ACC112 (cell line): ENCODE measurements around the gene AUTS2.
"Not testable (repeated sequence)": the region's sequence is repeated elsewhere in the genome, so short reads cannot be mapped to it uniquely, and the experiment has no call there.

Source experiments
- H2AFZ ChIP-seq: fragments of 200-600 bp; sonication (generic); one replicate; pipeline ENCODE4 v1.6.0; 2017; ENCODE audit warnings: antibody characterized with exemption, low read length; ENCODE audit not compliant: unreplicated experiment
- H3K27ac ChIP-seq: fragments of 200-600 bp; sonication (generic); 2 replicates; pipeline ENCODE4 v1.5.1; 2014; ENCODE audit warnings: low read depth, mild to moderate bottlenecking, antibody characterized with exemption, low read length, moderate library complexity
- H3K27me3 ChIP-seq: fragments of 200-600 bp; sonication (generic); 2 replicates; pipeline ENCODE4 v1.6.1; 2014; ENCODE audit warnings: mild to moderate bottlenecking, antibody characterized with exemption, low read length, moderate library complexity, mixed read lengths; ENCODE audit not compliant: insufficient read depth
- H3K36me3 ChIP-seq: fragments of 200-600 bp; sonication (generic); 2 replicates; pipeline ENCODE4 v1.6.1; 2016; ENCODE audit warnings: mild to moderate bottlenecking, antibody characterized with exemption, low read length, moderate library complexity, mixed read lengths; ENCODE audit not compliant: insufficient read depth
- H3K4me1 ChIP-seq: fragments of 200-600 bp; sonication (generic); one replicate; pipeline ENCODE4 v1.6.1; 2016; ENCODE audit warnings: low read length, mixed read lengths; ENCODE audit not compliant: insufficient read depth, unreplicated experiment, control insufficient read depth
- H3K4me3 ChIP-seq: fragments of 200-600 bp; sonication (generic); 2 replicates; pipeline ENCODE4 v1.5.1; 2014; ENCODE audit warnings: mild to moderate bottlenecking, low read depth, low read length
- H3K79me2 ChIP-seq: fragments of 200-600 bp; sonication (generic); one replicate; pipeline ENCODE4 v1.6.0; 2016; ENCODE audit warnings: low read length; ENCODE audit not compliant: control insufficient read depth, unreplicated experiment, insufficient read depth

AUTS2 gene

GRCh38 chr7:70270149-70270548 is 671.9 kb downstream of the AUTS2 start:
- Histone ChIP-seq H3K4me3 (no peak overlapping the region), H3K79me2 (no peaks in the 10 kb centered on the region), H3K27me3 (no peaks in the 10 kb centered on the region), H3K4me1 (no peaks in the 10 kb centered on the region), H3K27ac (no peak overlapping the region), H2AFZ (no peak overlapping the region), H3K36me3 (no peaks in the 10 kb centered on the region)

- H3K4me3 ChIP-seq: no peak overlapping the region
- no peak overlapping the region for H3K27ac ChIP-seq
- no peaks in the 10 kb centered on the region for H3K36me3 ChIP-seq
- no peak overlapping the region for H2AFZ ChIP-seq
- H3K4me1 ChIP-seq: no peaks in the 10 kb centered on the region
- H3K27me3 ChIP-seq: no peaks in the 10 kb centered on the region
- no peaks in the 10 kb centered on the region for H3K79me2 ChIP-seq
These were observed 673.4 kb downstream of the AUTS2 start for GRCh38 chr7:70271617-70272081.

- H3K4me1 ChIP-seq, H3K79me2 ChIP-seq, H3K27ac ChIP-seq, H3K27me3 ChIP-seq, H3K36me3 ChIP-seq, H3K4me3 ChIP-seq, H2AFZ ChIP-seq: not testable (repeated sequence)
These were observed 677.3 kb downstream of the AUTS2 start for GRCh38 chr7:70275570-70275969.

- H3K27me3 ChIP-seq: no peaks in the 10 kb centered on the region
- H3K79me2 ChIP-seq: no peaks in the 10 kb centered on the region
- H2AFZ ChIP-seq: no peak overlapping the region
- H3K4me3 ChIP-seq: no peak overlapping the region
- no peak overlapping the region for H3K27ac ChIP-seq
- no peaks in the 10 kb centered on the region for H3K36me3 ChIP-seq
- H3K4me1 ChIP-seq: no peaks in the 10 kb centered on the region
These were observed 686.9 kb downstream of the AUTS2 start for GRCh38 chr7:70285187-70285586.

- Histone ChIP-seq H3K27me3 (no peaks in the 10 kb centered on the region), H3K4me1 (no peaks in the 10 kb centered on the region), H3K36me3 (no peaks in the 10 kb centered on the region), H3K79me2 (no peaks in the 10 kb centered on the region), H3K4me3 (no peak overlapping the region), H2AFZ (no peak overlapping the region), H3K27ac (no peak overlapping the region)
These were observed 687.6 kb downstream of the AUTS2 start for GRCh38 chr7:70285854-70286253.

- H3K4me1 ChIP-seq: no peaks in the 10 kb centered on the region
- H3K79me2 ChIP-seq: no peaks in the 10 kb centered on the region
- H3K27ac ChIP-seq: no peak overlapping the region
- no peaks in the 10 kb centered on the region for H3K36me3 ChIP-seq
- no peak overlapping the region for H2AFZ ChIP-seq
- H3K27me3 ChIP-seq: no peaks in the 10 kb centered on the region
- no peak overlapping the region for H3K4me3 ChIP-seq
These were observed 690.6 kb downstream of the AUTS2 start for GRCh38 chr7:70288781-70289456.

GRCh38 chr7:70292716-70293115 is 694.4 kb downstream of the AUTS2 start:
- Histone ChIP-seq H3K36me3 (no peaks in the 10 kb centered on the region), H3K27me3 (no peaks in the 10 kb centered on the region), H3K4me3 (no peak overlapping the region), H2AFZ (no peak overlapping the region), H3K27ac (no peak overlapping the region), H3K79me2 (no peaks in the 10 kb centered on the region), H3K4me1 (no peaks in the 10 kb centered on the region)

- Histone ChIP-seq H3K4me1 (no peaks in the 10 kb centered on the region), H3K36me3 (no peaks in the 10 kb centered on the region), H3K27ac (no peak overlapping the region), H2AFZ (no peak overlapping the region), H3K4me3 (no peak overlapping the region), H3K79me2 (no peaks in the 10 kb centered on the region), H3K27me3 (no peaks in the 10 kb centered on the region)
These were observed 696.1 kb downstream of the AUTS2 start for GRCh38 chr7:70294211-70294911.

GRCh38 chr7:70298780-70299471 is 700.7 kb downstream of the AUTS2 start:
- no peaks in the 10 kb centered on the region for H3K4me1 ChIP-seq
- no peak overlapping the region for H3K4me3 ChIP-seq
- H3K79me2 ChIP-seq: no peaks in the 10 kb centered on the region
- H3K27ac ChIP-seq: no peak overlapping the region
- no peaks in the 10 kb centered on the region for H3K36me3 ChIP-seq
- no peaks in the 10 kb centered on the region for H3K27me3 ChIP-seq
- H2AFZ ChIP-seq: no peak overlapping the region

- no peak overlapping the region for H3K27ac ChIP-seq
- H3K4me3 ChIP-seq: no peak overlapping the region
- no peaks in the 10 kb centered on the region for H3K36me3 ChIP-seq
- H3K4me1 ChIP-seq: no peaks in the 10 kb centered on the region
- H2AFZ ChIP-seq: no peak overlapping the region
- H3K27me3 ChIP-seq: no peaks in the 10 kb centered on the region
- H3K79me2 ChIP-seq: no peaks in the 10 kb centered on the region
These were observed 701.2 kb downstream of the AUTS2 start for GRCh38 chr7:70299472-70299807.
